K562 (cell line): Measurements from ENCODE around the gene GIGYF2. TPM values are rescaled to one million over a fixed set of nuclear protein-coding genes. Genes with fewer than 3 reads are reported as not detected.
"Not testable (repeated sequence)": the region's sequence is repeated elsewhere in the genome, so short reads cannot be mapped to it uniquely, and the experiment has no call there.

ENCODE experiments used
- ATAC-seq: fragments of 200-7000 bp; cut with Tn5 transposase; 3 replicates; pipeline ENCODE4 v1.9.1; 2020; ENCODE audit warnings: moderate library complexity
- BruUV-seq: library from RNA; stranded (reverse); fragments of 400-500 nt; replicated peaks from 2 replicates; lab custom pipeline; 2021; lab: Mats Ljungman, UMichigan
- CTCF ChIA-PET: fragments of 300-600 bp; formaldehyde crosslinking; extraction: SDS; loops from one replicate; lab custom pipeline; 2021; ENCODE audit warnings: low intra/inter-chr PET ratio; lab: Yijun Ruan, JAX
- POLR2A ChIA-PET: fragments of 300-600, 350-650 bp; sonication (Branson Sonifier 250); formaldehyde crosslinking; extraction: SDS; loops from one replicate; lab custom pipeline; 2021; ENCODE audit warnings: antibody characterized with exemption, inconsistent platforms; lab: Yijun Ruan, JAX
- DNase-seq, 4 experiments: peaks; one replicate each; pipeline versions ENCODE4 v3.0.0 to v3.0.0-alpha.2; 2011 to 2018; ENCODE audit warnings: low spot score in 3 of 4, mixed read lengths in 3 of 4; ENCODE audit errors: extremely low read depth in 1 of 4
- FAIRE-seq: peaks from 2 replicates; lab custom pipeline; 2011; peaks lifted over from hg19 to GRCh38; lab: Jason Lieb, UNC
- H2AFZ ChIP-seq: 2 replicates; pipeline ENCODE4 v1.6.0; 2011; ENCODE audit warnings: low read depth, low read length, control low read depth, inconsistent platforms
- H3K27ac ChIP-seq: fragments of 200-600 bp; 3 replicates; pipeline ENCODE4 v1.8.0; 2011; ENCODE audit warnings: low read depth, mild to moderate bottlenecking, control low read depth, inconsistent platforms, low read length, moderate library complexity, mixed read lengths; ENCODE audit errors: extremely low read depth
- H3K27me3 ChIP-seq, 2 experiments: fragments of 300-600 bp in 1 of 2; 2 replicates in 1 of 2; 3 replicates in 1 of 2; pipeline versions ENCODE4 v1.6.0 to v1.8.0; 2011; ENCODE audit warnings: inconsistent platforms in 2 of 2, low read length in 2 of 2, mild to moderate bottlenecking in 1 of 2, mixed read lengths in 1 of 2, moderate library complexity in 1 of 2; ENCODE audit not compliant: control insufficient read depth in 2 of 2, insufficient read depth in 2 of 2
- H3K36me3 ChIP-seq: fragments of 300-600 bp; 3 replicates; pipeline ENCODE4 v1.8.0; 2011; ENCODE audit warnings: mild to moderate bottlenecking, low read length, inconsistent platforms; ENCODE audit not compliant: control insufficient read depth, insufficient read depth
- H3K4me1 ChIP-seq, 2 experiments: fragments of 200-600 bp in 1 of 2; replicated peaks in 1 of 2; 2 replicates in 1 of 2; 3 replicates in 1 of 2; pipeline versions ENCODE4 v1.5.1 to v1.8.0; 2011; ENCODE audit warnings: inconsistent platforms in 2 of 2, low read length in 2 of 2, mild to moderate bottlenecking in 1 of 2, mixed read lengths in 1 of 2, moderate library complexity in 1 of 2; ENCODE audit not compliant: control insufficient read depth in 2 of 2, insufficient read depth in 2 of 2
- H3K4me2 ChIP-seq: 2 replicates; pipeline ENCODE4 v1.6.1; 2011; ENCODE audit warnings: low read length, control low read depth, inconsistent platforms, mixed read lengths; ENCODE audit not compliant: insufficient read depth
- H3K4me3 ChIP-seq: fragments of 200-600 bp; sonication (generic), shearing (Covaris generic); 2 replicates; pipeline ENCODE4 v1.5.1; 2016; ENCODE audit warnings: control low read depth, inconsistent platforms
- H3K79me2 ChIP-seq: fragments of 200-600 bp; 3 replicates; pipeline ENCODE4 v1.8.0; 2011; ENCODE audit warnings: low read length, inconsistent platforms; ENCODE audit not compliant: control insufficient read depth, insufficient read depth
- H3K9ac ChIP-seq, 2 experiments: 2 replicates each; pipeline versions ENCODE4 v1.6.0 to v1.6.1; 2011; ENCODE audit warnings: low read depth in 2 of 2, low read length in 2 of 2, control low read depth in 1 of 2, inconsistent platforms in 1 of 2, mild to moderate bottlenecking in 1 of 2, mixed read lengths in 1 of 2; ENCODE audit not compliant: insufficient read depth in 1 of 2
- H3K9me1 ChIP-seq: one replicate; pipeline ENCODE4 v1.6.0; 2011; ENCODE audit warnings: inconsistent platforms, mild to moderate bottlenecking, low read length, moderate library complexity; ENCODE audit not compliant: control insufficient read depth, insufficient read depth
- H3K9me3 ChIP-seq: replicated peaks from 2 replicates; pipeline ENCODE4 v1.5.1; 2011; ENCODE audit warnings: low read depth, low read length, inconsistent platforms; ENCODE audit not compliant: control insufficient read depth, insufficient read depth
- H4K20me1 ChIP-seq: replicated peaks from 2 replicates; pipeline ENCODE4 v1.6.1; 2011; ENCODE audit warnings: low read length, inconsistent platforms, mixed read lengths; ENCODE audit not compliant: control insufficient read depth, insufficient read depth
- CBFA2T2 ChIP-seq: fragments of 450-650 bp; conservative IDR thresholded peaks from 2 replicates; pipeline ENCODE4 v1.6.1; 2017; ENCODE audit warnings: mild to moderate bottlenecking
- HMGXB4 ChIP-seq: sonication (generic); formaldehyde crosslinking; IDR thresholded peaks from 2 replicates; pipeline ENCODE4 v1.8.1; 2023; ENCODE audit warnings: mild to moderate bottlenecking, missing genetic modification reagents
- LARP7 ChIP-seq: fragments of 450-650 bp; IDR thresholded peaks from 2 replicates; pipeline ENCODE4 v1.6.1; 2016
- PHB ChIP-seq: fragments of 250-450 bp; sonication (Bioruptor Pico); IDR thresholded peaks from 2 replicates; pipeline ENCODE4 v1.5.0; 2021
- PHB2 ChIP-seq: fragments of 450-650 bp; IDR thresholded peaks from 2 replicates; pipeline ENCODE4 v1.6.1; 2017; ENCODE audit warnings: low read depth
- PRPF4 ChIP-seq: fragments of 200-400 bp; formaldehyde crosslinking; IDR thresholded peaks from one replicate; pipeline ENCODE4 v1.6.1; 2017; ENCODE audit warnings: low read length, low read depth, mild to moderate bottlenecking; ENCODE audit not compliant: insufficient read depth, poor library complexity, severe bottlenecking
- RBM25 ChIP-seq: fragments of 200-400 bp; formaldehyde crosslinking; IDR thresholded peaks from 2 replicates; pipeline ENCODE4 v1.6.1; 2018; ENCODE audit warnings: low read length, low read depth, moderate library complexity; ENCODE audit not compliant: severe bottlenecking
- ZNF146 ChIP-seq: IDR thresholded peaks from one replicate; pipeline ENCODE4 v1.6.1; 2018; ENCODE audit warnings: missing compliant biosample characterization; ENCODE audit not compliant: unreplicated experiment
- WGBS: fragments of 100-300 bp; shearing (Covaris generic); methylation state at CpG from one replicate; pipeline ENCODE4 v1.1.6; 2016; ENCODE audit warnings: low coverage, mixed read lengths; ENCODE audit not compliant: insufficient coverage; ENCODE audit errors: missing lambda C conversion rate; 5-methylcytosine and 5-hydroxymethylcytosine counted together
- in situ Hi-C: fragments of 300-500 bp; cut with MboI; formaldehyde crosslinking; loops from 4 replicates; pipeline ENCODE4 v1.15.0; 2018; ENCODE audit warnings: inconsistent platforms, mixed read lengths
- intact Hi-C: fragments of 100-400 bp; cut with micrococcal nuclease; formaldehyde crosslinking; loops from 2 replicates; pipeline ENCODE4 v1.14.2; 2022
- polyA plus RNA-seq, 8 experiments: library from polyadenylated mRNA; depleted of rRNA in 4 of 8; stranded (reverse) in 5 of 8; unstranded in 3 of 8; fragments of >200 nt; fragmentation: Nextera tagmentation in 2 of 8; fragmentation: Illumina TruSeq in 1 of 8; extraction: Ambion mirVana in 2 of 8; extraction: Trizol in 1 of 8; gene quantifications; 2 replicates each; pipeline versions ENCODE4 v1.2.1 to v1.2.3, GENCODE V29; 2011 to 2014; ENCODE audit warnings: inconsistent platforms in 1 of 8, missing spikeins in 1 of 8
- total RNA-seq, 7 experiments: library from RNA; depleted of rRNA in 6 of 7; stranded (reverse); fragments of >200 nt in 6 of 7; fragmentation: Illumina TruSeq in 2 of 7; extraction: Trizol in 2 of 7; gene quantifications; 2 replicates each; pipeline versions ENCODE4 v1.2.1 to v1.2.3, GENCODE V29; 2011 to 2021; ENCODE audit warnings: low replicate concordance in 1 of 7
- TF ChIP-seq, protein P1 (sequence below): fragments of 250-450 bp; sonication (Bioruptor Pico); IDR thresholded peaks from 2 replicates; pipeline ENCODE4 v1.9.0; 2021; ENCODE audit warnings: mild to moderate bottlenecking
- TF ChIP-seq, protein P2 (sequence below): fragments of 250-450 bp; sonication (Bioruptor Pico); IDR thresholded peaks from 2 replicates; pipeline ENCODE4 v1.5.0; 2021; ENCODE audit warnings: mild to moderate bottlenecking, moderate library complexity

The GIGYF2 gene
- total and polyA plus RNA-seq, 9 of the 15 experiments (the other 6 are each of a cell fraction or from before 2014, with no cell fraction given), result 12.7 to 52.7 (median 34.9) TPM

DNA sequence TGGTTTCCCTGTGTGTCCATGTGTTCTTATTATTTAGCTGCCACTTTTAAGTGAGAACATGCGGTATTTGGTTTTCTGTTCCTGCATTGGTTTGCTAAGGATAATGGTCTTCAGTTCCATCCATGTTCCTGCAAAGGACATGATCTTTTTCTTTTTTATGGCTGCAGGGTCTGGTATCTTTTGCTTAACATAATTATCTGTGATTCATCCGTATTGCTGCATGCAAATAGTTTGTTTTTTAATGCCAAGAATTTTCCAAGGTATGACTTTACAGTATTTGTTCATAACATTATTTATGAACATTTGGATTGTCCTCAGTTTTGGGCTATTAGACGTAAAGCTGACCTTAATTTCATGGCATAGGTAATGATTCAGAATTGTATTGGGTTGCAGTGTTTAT, 17.8 kb downstream of the GIGYF2 start (continued):
- TF ChIP-seq PRPF4 (no peak), PHB2 (no peak), PHB (CRISPR knock-in tag) (no peak)

GRCh38 chr2:232720056-232720455, 22.9 kb downstream of the GIGYF2 start:
- H3K9me1 ChIP-seq, H3K27ac ChIP-seq, DNase-seq, H3K9ac ChIP-seq, H4K20me1 ChIP-seq, H3K4me2 ChIP-seq, FAIRE-seq, H2AFZ ChIP-seq, H3K9me3 ChIP-seq, POLR2A ChIA-PET, H3K4me3 ChIP-seq, BruUV-seq, intact Hi-C loops, in situ Hi-C loops, CTCF ChIA-PET, H3K4me1 ChIP-seq, H3K27me3 ChIP-seq, ATAC-seq: not testable (repeated sequence)
- TF ChIP-seq ZNF146 (CRISPR knock-in tag) (peak; percentile 85), RBM25 (peak; percentile 8)
- H3K79me2 ChIP-seq, result peaks cover 73% of the 10 kb centered on the region
- H3K36me3 ChIP-seq, result peaks cover 65% of the 10 kb centered on the region

GRCh38 chr2:232721261-232721660, 24.1 kb downstream of the GIGYF2 start:
- peaks cover 68% of the 10 kb centered on the region for H3K79me2 ChIP-seq
- TF ChIP-seq, protein P1, sequence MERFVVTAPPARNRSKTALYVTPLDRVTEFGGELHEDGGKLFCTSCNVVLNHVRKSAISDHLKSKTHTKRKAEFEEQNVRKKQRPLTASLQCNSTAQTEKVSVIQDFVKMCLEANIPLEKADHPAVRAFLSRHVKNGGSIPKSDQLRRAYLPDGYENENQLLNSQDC (CRISPR knock-in tag), result no peak
- TF ChIP-seq LARP7 (no peak), HMGXB4 (no peak), CBFA2T2 (no peak)
- TF ChIP-seq, protein P2, sequence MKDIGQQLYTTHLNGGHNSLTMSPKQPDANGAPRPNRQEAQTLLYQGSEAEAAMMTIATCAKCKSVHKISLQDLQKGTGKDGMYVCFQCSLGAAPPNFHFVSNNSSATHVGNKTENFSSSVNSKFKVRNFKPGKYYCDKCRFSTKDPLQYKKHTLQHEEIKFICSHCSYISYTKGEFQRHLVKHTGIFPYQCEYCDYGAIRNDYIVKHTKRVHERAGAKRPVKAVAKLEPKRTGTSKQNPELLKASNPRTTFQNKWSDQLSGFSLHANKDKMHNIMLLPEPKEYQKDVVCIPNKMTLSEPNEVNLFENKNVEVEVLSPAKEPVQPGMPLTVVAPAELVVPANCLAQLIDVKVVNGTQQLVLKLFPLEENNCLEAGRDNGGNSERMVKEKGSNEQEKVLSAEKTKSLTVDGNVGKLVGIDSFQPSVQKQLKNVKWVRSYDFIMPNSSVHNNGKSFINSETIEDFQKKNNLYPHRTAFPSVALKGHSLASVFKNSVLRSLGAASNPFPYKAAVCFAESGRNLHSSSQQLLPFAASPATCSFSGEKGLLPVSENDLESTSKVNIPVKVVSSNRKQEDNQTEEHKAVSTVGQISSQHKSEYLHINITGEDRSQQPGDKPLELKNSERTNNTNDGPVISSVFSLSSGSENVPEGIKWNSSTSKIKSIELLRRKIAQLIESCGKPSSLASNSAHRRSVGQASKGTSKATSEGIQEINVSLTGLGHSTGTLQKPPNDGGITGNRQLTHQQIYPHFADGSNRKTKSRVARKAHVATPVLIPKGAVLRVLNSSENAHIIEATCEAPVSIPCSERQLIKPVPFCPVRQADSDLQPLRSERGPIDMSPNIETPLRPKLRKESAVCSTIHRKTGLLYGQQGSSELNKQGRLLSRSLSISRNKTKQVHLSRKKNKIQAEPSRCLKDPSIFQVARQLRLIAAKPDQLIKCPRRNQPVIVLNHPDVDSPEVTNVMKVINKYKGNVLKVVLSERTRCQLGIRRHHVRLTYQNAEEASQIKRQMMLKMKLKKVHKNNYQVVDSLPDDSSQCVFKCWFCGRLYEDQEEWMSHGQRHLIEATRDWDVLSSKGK (CRISPR knock-in tag), result no peak

More at GRCh38 chr2:232721261-232721660, 24.1 kb downstream of the GIGYF2 start:
- ChIA-PET CTCF (no interaction called here), POLR2A (no interaction called here)
- intact Hi-C loops, result no loop called here
- no peak overlapping the region for H3K4me3 ChIP-seq
- DNase-seq (no peak), FAIRE-seq (no peak), ATAC-seq (no peak)
- H3K4me2 ChIP-seq, result no peak overlapping the region
- WGBS, result 57% methylated on average over 2 of the region's 2 CpGs
- no peaks in the 10 kb centered on the region for H4K20me1 ChIP-seq
- peaks cover 2% of the 10 kb centered on the region for H3K9me1 ChIP-seq
- no peaks in the 10 kb centered on the region for H3K9me3 ChIP-seq
- no peak overlapping the region for H3K9ac ChIP-seq
- peaks cover 71% of the 10 kb centered on the region for H3K36me3 ChIP-seq
- no peak overlapping the region for H2AFZ ChIP-seq
- no peak overlapping the region for H3K27ac ChIP-seq
- in situ Hi-C loops, result no loop called here
- H3K27me3 ChIP-seq, result no peaks in the 10 kb centered on the region
- H3K4me1 ChIP-seq, result no peaks in the 10 kb centered on the region
- no TSS peak for BruUV-seq
